GM21529 (cell line): ENCODE measurements around the gene ERICH4.

Experiments used
- ATAC-seq: cut with Tn5 transposase; IDR thresholded peaks from one replicate; pipeline ENCODE4 v1.9.1; 2021; ENCODE audit not compliant: unreplicated experiment

ERICH4 gene

DNA sequence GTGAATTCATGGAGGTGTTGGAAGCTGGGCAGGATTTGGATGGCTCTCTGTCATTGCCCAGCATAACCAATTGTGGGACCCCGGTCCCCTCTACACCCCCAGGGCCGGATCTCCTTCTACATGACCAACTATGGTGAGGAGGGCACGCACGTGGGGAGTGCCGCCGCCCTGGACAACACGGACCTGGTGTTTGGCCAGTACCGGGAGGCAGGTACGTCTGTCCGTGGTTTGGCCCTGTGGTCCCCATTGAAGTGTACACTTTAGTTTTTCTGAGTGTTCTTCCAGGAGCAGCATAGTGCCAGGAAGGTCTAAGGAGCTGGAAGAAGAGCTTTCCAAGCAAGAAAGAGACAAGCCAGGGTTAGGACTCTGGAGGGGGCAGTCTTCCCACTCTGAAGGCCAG, 29.0 kb upstream of the ERICH4 start:
- no peak for ATAC-seq

DNA sequence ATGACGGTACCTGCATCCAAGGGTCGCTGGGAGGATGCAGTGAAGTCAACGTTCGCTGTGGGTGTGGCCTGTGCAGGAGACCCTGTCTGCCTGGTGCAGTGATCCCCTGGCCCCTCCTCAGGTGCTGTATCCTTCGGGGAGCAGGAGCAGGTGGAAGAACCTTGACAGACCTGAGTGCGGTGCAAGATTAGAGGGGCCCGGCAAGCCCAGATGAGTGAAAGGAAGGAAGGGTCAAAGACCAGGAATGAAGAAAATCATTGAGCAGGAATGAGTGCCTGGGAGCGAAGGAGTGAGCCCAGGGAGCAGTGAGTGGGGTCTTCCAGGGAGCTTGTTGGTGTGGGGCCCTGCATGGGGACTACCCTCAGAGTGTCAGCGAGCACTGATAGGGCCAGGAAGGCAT, 28.5 kb upstream of the ERICH4 start:
- no peak for ATAC-seq

DNA sequence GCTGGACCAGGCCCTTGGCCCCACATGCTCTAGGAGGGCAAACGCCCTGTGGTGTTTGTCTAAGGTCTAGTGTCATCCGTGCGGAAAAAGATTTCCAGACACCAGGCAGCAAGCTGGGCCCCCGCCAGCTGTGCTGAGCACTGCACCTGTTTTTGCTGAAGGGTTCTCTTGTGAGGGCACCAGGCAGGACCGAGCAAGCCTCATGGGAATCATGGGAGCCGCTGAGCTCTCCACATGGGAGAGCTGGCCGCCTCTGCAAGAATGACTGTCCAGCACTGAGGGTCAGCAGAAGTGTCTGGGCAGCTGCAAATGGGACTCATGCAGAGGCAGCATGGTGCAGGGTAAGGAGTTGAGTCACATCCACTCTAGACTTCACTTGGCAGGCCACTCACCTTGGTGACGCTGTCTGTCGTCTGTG, 27.8 kb upstream of the ERICH4 start:
- no peak for ATAC-seq

DNA sequence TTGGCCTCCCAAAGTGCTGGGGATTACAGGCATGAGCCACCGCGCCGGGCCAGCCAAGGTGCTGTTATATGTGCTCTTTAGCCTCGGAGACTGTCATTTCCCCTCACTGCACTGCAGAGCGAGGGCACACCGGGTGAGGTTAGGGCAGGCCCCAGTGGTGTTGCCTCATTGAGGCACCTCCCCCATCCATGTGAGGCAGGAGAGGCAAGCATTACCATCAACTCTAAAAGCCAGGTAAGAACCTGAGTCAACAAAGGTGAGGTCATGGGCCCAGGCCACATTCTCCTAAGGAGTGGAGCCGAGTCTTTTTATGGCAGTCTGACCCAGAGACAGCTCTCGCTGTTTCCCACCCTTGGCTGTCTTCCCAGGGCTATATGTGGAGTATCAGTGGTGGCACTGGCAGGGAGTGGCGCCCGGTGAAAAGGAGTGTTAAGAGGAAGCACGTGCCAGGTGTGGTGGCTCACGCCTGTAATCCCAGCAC, 26.7 kb upstream of the ERICH4 start:
- no peak for ATAC-seq

DNA sequence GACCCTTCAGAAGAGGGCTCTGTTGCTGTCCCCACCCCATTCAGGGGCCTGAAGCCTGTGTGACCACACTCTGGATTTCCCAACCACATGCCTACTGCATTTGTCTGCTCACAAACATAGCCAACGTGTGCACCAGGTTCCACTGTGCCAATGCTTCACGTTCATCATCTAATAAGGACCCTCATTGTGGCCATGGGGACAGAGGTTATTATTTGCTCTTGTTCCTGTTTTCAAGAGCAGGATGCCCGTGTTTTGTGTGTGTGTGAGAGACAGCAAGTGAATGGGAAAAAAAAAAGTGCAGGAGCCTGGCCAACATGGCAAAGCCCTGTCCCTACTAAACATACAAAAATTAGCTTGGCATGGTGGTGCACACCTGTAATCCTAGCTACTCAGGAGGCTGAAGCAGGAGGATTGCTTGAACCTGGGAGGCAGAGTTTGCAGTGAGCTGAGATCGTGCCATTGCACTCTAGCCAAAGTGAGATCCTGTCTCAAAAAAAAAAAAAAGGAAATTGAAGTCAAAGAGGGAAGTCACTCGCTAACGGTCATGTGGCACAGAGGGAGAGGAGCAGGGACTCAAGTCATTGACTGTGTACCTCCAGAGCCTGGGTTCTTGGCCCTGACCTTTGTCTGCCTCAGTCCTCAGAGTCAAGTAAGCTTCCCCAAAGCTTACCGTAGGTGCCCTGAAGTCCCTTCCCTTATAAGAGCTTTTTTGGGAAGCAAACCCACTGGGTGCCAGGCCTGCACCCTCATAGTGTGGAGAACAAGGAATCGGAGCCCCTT, 22.7 kb upstream of the ERICH4 start:
- ATAC-seq, result no peak

DNA sequence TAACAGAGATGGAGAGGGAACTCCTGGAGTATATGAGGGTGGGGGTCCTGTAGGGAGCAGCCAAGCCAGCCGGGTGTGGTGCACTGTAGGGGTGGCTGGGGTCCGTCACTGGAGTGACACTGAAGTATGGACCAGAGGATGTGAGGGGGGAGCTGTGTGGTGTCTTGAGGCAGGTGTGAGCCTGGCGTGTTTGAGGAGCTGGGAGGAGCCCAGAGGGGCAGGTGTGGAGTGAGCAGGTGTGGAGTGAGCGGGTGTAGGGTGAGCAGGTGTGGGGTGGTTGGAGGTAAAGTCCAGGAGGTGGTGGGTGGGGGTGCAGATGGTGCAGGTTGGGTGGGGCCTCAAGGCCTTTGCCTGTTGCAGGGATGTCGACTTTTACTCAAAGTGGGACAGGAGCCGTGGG, 21.6 kb upstream of the ERICH4 start:
- no peak for ATAC-seq

DNA sequence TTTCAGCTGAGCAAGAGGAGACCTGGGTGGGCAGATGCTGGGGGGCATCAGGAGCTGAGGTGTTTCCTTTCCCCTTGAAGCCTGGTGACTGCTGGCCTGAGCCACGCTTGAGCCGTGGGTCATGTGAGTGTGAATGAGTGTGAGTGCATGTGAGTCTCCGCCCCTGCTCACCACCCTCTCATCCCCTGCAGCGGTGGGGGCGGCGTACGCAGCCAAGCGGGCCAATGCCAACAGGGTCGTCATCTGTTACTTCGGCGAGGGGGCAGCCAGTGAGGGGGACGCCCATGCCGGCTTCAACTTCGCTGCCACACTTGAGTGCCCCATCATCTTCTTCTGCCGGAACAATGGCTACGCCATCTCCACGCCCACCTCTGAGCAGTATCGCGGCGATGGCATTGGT, 21.0 kb upstream of the ERICH4 start:
- ATAC-seq, result no peak

DNA sequence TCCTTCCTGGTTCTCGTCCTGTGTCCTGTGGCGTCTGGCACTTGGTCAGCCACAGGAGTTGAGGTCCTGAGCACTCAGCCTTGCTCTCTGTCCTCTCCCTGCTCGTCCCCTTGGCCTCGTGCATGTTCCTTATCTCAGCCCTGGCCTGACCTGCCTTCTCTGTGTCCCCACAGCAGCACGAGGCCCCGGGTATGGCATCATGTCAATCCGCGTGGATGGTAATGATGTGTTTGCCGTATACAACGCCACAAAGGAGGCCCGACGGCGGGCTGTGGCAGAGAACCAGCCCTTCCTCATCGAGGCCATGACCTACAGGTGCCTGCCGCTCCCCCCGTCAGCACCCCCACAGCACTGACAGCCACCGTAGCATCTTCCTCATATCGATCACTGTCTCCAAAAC, 20.5 kb upstream of the ERICH4 start:
- ATAC-seq, result no peak

DNA sequence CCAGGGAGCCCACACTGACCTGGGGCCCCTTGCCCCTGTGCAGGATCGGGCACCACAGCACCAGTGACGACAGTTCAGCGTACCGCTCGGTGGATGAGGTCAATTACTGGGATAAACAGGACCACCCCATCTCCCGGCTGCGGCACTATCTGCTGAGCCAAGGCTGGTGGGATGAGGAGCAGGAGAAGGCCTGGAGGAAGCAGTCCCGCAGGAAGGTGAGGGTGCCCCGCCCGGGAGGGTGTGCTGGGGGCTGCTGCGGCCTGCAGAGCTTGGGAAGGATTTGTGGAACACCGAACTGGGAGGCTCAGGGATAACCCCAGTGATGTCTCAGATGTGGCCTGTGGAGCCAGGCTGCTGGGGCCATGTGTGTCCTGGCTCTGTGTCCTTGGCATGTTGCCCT, 20.0 kb upstream of the ERICH4 start:
- ATAC-seq, result no peak

DNA sequence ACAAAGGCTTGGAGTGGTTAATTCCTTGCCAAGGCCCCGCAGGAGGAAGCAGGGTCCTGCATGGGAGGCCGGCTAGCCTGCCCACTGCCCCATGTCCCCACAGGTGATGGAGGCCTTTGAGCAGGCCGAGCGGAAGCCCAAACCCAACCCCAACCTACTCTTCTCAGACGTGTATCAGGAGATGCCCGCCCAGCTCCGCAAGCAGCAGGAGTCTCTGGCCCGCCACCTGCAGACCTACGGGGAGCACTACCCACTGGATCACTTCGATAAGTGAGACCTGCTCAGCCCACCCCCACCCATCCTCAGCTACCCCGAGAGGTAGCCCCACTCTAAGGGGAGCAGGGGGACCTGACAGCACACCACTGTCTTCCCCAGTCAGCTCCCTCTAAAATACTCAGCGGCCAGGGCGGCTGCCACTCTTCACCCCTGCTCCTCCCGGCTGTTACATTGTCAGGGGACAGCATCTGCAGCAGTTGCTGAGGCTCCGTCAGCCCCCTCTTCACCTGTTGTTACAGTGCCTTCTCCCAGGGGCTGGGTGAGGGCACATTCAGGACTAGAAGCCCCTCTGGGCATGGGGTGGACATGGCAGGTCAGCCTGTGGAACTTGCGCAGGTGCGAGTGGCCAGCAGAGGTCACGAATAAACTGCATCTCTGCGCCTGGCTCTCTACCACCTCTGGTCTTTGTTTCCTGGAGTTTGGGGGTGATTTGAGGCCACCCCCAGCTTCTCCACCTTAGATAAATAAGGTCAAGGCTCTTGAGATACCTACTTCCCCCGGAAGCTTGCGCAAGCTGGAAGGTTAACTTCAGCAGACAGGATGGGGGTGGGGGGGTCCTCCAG, 18.4 kb upstream of the ERICH4 start:
- ATAC-seq, result no peak

DNA sequence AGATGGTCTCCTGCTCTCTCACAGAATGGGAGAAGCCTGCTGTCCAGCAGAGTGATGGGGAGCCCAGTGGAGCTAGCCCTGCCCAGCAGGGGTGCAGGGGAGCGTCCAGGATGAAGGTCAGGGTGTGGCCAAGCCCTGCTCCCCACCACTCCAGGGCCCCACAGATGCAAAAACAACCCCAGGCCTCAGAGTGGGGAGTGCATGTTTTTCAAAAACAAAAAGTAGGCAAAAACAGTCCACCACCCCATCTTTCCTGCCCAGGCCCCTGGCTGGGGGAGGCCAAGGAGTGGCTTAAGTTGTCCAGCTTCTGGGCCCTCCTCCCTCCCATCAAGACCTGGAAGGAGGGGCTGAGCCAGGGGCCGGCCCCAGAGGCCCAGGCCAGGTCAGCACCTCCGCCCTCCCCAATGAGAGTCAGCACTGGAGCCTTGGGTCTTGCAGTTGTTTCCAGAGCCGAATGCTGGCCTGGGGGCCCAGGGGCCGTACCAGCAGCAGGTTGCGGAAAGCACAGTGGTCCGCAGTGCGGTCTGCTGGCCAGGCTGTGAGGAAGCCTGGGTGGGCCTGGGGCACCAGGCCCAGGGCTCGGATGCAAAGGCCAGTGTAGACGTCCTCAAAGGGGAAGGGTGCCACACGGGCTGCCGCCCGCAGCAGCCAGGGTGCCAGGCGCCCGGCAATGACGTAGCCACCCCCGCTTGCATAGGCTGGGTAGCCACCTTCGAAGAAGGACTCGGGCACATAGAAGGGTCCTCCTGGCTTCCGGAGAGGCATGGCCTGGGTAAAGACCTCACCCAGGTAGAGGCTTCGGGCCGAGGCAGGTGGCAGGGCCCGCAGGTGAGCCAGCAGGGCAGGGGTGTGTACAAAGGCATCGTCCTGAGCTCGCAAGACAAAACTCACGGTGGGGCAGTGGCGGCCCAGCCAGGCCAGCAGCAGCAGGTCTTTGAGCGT, 17.5 kb upstream of the ERICH4 start:
- ATAC-seq, result no peak

DNA sequence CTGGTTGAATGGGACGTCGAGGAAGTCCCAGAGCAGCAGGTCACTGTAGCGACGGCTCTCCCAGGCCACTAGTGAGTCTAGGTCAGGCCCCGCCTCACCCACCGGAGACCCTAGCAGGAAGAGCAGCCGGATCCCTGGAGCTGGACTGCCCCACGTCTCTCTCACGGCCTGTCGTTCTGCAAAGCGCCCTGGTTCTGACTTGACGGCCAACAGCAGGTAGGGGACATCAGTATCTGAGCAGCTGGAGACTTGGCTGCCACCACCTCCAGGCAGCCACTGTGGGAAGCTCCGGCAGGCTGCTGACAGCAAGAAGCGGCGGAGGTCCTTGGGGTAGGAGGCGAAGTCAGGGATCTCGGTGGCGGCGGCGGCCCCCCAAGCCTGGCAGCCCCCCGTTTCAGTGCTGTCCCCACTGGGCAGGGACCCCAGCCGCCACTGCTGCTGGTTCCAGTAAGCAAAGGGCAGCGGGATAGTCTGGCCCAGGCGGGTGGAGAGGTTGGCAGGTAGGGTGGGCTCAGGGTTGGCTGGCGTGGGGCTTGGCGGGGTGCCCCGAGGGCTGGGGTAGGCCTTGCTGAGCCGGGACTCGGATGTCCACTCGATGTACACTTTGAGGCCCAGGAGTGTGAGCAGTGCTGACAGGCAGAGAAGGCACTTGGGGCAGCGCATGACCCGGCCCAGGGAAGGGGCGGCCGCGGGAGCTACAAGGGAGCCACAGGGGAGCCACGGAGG, 16.7 kb upstream of the ERICH4 start:
- no peak for ATAC-seq

DNA sequence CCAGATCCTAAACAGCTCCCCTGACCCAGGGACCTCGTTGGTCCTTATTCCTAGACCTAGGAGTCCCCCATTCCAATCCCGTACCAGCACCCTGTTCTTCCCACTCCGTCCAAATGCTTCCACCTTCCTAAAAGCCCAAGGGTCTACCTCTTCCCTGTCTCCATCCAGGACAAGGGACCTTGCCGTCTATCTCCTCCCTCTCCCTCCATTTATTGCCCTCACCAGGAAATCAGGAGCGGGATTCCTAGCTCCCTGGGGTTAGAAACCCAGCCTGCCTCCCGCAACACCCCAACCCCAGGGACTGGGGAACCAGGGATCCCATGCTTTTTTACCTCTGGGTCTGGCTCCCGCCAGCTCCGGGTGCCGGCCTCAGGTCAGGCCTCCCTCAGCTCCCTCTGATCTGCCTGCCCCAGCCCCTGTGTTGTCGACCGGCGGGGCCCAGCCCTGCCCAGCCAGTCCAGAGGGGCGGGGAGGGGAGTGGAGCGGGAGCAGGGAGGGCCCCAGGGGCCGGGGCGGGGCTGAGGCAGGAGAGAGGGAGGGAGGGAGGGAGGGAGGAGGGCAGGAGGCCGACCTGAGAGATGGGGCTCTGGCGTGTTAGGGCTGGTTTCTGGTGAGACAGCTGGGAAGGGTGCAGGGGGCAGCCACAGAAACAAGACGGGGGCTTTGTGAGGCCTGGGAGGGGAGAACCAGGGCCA, 15.9 kb upstream of the ERICH4 start, which contains the start of gene B3GNT8:
B3GNT8 (minus strand) TSS at position 423 of the 695 bp plus-strand sequence. CDS start 596 bp downstream, outside the sequence.
- no peak for ATAC-seq

DNA sequence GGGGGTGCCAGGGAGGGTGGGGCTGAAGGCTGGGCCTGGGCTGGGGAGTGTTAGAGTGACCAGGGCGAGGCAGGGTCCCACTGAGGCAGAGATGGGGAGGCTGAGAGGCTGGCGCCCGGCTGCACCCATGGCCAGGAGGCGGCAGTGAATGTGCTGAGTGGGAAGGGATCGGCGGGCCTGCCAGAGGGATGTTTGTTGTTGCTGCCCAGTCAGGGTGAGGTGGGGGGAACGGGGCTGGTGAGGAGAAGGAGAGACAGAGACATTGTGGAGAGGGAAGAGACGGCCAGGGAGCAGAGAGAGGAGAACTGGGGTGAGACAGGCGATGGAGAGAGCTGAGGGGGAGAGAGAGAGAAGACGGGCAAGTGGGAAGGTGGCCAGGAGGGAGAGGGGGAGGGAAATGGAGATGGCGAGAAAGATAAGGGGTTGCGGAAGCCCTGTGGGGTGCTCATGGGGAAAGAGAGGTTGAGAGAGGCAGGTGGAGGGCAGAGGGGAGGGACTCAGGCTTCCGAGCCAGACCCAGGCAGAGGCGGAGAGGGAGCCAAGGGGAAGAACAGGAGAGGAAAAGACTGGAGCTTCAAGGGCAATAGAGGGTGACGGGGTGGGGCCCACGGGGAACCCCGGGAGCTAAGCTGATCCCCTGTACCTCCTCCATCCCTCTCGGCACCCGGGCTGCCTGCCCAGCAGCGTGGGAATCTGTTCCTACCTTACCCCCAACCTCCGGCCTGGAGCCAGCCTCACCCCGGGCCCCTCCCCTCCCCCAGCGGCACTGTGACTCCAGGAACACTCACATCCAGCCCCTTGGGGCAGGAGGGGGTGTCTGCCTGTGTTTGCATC, 15.1 kb upstream of the ERICH4 start:
- no peak for ATAC-seq

DNA sequence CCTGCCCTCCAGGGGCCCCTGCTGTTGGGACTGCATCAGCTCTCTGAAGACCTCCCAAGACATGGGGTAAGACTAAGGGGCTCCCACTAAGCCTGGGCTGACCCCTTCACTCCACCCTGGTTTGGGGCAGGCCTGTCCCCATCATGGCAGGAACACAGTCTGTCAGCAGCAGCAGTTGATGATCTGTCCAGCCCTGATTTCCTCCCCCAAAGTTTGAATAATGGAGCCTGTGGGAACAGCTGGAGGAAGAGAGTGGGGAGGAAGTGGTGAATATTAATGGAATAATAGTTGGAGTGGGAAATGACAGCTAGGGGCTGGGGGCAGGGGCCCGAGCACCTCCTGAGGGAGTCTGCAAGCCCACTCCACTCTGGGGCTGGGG, 14.5 kb upstream of the ERICH4 start:
- ATAC-seq, result no peak

DNA sequence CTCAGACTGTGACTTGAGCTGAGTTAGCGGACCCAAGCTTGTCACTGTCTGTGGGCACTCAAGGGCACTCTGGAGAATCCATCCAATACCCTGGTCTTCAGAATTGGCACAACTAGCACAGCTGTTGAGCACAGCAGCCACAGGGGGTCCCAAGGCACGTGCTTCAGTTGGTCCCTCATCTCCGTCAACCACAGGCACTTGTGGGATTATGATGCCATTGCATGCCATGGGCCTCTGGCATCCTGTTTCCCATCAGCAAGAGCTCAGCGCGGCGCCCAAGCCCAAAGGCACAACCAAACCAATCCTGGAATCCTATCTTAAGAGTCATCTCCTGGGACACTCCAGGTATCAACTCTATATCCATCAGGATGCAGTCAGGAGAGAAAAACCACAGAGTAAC, 12.0 kb upstream of the ERICH4 start:
- ATAC-seq, result no peak

DNA sequence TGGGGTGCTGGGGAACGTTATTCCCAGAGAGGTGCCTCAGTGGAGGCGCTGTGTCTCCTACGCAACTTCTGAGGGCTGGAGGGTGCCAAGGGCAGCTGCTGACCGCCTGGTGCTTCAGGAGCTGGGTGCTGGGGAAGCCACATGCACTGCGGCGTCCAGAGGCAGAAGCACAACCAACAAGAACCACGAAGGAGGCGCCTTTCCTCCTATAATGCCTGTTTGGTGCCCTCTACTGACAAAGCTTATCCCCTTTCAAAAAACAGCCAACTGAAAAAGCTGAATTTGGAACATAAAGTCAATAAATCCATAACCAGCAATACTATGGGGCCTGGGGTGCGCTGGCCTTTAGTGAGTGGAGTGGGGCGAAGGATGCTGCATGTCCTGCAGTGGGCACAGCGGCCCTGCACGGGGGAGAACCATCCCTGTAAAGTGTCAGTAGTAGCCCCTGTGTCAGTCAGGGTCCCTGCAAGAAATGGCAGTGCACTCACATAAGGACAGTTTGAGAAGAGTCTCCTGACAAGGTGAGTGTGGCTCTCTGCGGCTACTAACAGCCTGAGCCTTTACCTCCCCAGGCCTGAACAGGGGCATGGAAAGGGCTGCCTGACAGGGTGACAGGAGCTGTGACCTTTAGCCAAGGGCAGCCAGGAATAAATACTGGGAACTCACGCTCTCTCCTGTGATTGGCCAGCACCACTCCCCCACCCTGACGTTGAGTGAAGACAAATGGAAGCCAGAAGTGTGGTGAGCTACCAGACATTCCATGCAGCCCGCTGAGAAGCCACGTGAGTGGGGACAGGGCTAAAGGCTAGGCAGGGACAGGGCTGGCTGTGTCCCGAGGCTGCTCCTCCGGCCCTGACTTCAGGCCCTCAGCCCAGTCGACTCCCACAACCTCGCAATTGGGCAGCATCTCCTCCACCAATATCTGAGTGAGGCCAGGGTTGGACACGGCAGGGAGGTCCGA, 11.2 kb upstream of the ERICH4 start:
- no peak for ATAC-seq

DNA sequence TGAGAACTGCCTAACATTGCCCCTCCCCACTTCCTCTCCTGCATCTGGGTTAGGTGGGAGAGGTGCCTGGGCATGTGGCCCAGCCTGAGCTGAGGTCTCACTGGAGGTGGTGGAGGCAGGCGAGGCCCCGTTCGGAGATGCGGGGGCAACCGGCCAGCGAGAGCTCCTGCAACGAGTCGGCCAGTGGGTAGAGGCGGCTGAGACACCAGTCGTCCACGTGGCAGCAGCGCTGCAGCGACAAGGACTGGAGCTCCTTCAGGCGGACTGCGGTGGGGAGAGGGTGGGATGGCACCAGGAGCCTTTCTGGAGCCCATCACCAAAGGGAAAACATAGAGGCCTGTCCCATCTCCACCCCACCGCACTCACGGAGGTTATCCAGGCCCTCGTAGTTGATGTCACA, 9.8 kb upstream of the ERICH4 start:
- ATAC-seq, result no peak
